ENCODE results near the gene FARP1.

DNA sequence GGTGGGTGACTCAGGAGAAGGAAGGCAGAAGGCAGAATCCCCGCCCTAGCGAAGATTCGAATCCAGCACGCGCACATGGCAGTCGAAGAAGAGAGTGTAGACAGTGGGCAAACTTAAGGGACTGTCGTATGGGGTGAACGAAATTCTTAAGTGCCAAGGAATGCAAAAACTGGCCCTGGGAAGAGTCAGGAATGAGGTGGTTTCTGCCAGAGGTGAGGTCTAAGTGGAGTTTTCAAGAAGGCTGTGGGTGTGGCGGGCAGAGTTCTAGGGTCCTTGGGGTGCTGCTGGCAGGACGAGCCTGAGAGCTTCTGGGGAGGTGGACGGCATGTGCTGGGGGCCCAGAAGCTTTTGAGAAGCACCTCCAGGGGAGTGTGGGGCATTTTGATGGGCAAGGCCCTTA is 98.1 kb downstream of the FARP1 start:
- TF ChIP-seq, protein P1, sequence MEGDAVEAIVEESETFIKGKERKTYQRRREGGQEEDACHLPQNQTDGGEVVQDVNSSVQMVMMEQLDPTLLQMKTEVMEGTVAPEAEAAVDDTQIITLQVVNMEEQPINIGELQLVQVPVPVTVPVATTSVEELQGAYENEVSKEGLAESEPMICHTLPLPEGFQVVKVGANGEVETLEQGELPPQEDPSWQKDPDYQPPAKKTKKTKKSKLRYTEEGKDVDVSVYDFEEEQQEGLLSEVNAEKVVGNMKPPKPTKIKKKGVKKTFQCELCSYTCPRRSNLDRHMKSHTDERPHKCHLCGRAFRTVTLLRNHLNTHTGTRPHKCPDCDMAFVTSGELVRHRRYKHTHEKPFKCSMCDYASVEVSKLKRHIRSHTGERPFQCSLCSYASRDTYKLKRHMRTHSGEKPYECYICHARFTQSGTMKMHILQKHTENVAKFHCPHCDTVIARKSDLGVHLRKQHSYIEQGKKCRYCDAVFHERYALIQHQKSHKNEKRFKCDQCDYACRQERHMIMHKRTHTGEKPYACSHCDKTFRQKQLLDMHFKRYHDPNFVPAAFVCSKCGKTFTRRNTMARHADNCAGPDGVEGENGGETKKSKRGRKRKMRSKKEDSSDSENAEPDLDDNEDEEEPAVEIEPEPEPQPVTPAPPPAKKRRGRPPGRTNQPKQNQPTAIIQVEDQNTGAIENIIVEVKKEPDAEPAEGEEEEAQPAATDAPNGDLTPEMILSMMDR (IDR thresholded peaks at IDR 0.05) = no peak
- TF ChIP-seq POLR2A (IDR thresholded peaks at IDR 0.05) = no peak
